ENCODE results near the gene HEBP2.

DNA sequence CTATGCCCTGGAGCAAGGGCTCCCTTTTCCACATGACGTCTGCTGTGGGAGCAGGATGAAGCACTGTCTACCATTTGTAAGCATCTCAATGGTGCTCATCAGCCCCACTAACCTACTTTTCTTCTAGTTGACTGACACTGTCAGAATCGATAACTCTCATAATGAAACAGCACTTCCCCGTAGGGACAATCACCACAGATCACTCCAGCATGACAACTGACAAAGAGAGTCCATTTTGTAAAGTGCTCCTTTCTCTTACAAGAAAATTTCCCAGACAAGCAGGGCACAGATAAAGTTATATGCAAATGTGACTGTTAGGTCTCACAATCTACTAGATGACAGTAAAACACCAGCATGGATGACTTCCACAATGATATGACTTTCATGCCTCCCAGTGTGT, 46.4 kb downstream of the HEBP2 start:
- TF ChIP-seq, protein P1, sequence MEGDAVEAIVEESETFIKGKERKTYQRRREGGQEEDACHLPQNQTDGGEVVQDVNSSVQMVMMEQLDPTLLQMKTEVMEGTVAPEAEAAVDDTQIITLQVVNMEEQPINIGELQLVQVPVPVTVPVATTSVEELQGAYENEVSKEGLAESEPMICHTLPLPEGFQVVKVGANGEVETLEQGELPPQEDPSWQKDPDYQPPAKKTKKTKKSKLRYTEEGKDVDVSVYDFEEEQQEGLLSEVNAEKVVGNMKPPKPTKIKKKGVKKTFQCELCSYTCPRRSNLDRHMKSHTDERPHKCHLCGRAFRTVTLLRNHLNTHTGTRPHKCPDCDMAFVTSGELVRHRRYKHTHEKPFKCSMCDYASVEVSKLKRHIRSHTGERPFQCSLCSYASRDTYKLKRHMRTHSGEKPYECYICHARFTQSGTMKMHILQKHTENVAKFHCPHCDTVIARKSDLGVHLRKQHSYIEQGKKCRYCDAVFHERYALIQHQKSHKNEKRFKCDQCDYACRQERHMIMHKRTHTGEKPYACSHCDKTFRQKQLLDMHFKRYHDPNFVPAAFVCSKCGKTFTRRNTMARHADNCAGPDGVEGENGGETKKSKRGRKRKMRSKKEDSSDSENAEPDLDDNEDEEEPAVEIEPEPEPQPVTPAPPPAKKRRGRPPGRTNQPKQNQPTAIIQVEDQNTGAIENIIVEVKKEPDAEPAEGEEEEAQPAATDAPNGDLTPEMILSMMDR (IDR thresholded peaks at IDR 0.05) = no peak
- no peak for TF ChIP-seq POLR2A (IDR thresholded peaks at IDR 0.05)

Data from right lobe of liver (tissue), 4 donors.